GOT3 (cell line): ENCODE data around the gene ASPDH.

ENCODE experiments used
- DNase-seq: peaks from one replicate; lab custom pipeline; 2025; ENCODE audit warnings: mixed read lengths; lab: John Stamatoyannopoulos, UW

Gene ASPDH

GRCh38 chr19:50496189-50497021 lies 17.3 kb downstream of the ASPDH start:
- DNase-seq, result no peak

GRCh38 chr19:50495020-50495531 lies 18.6 kb downstream of the ASPDH start:
- no peak for DNase-seq

GRCh38 chr19:50494186-50495019 lies 19.3 kb downstream of the ASPDH start:
- DNase-seq, result no peak

- no peak for DNase-seq
These were observed 20.5 kb downstream of the ASPDH start for GRCh38 chr19:50493171-50493570.

GRCh38 chr19:50492303-50493052 lies 21.2 kb downstream of the ASPDH start:
- DNase-seq, result no peak

DNA sequence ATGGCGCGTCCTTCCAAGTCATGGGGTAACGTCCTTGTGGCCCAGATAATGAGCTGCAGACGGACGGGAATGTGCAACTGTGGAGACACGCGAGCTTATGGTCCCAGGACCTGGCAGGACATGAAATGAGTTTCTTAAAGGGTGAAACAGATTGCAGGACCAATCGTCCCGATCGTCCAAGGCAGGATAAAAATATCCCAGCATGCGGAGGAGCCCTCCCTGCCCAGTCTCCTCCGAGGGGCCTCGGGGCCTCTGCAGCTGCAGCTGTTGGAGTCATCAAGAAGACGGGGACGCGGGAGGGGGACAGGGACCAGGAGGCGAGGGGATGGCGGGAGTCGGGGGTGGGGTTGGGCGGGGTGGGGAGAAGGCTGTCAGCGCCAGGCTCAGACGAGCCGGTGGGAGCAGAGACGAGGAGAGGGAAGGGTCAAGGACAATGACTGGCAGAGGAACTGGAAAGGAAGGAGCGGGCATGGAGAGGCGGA lies 22.7 kb downstream of the ASPDH start:
- no peak for DNase-seq

GRCh38 chr19:50490411-50490811 lies 23.3 kb downstream of the ASPDH start:
- no peak for DNase-seq

DNA sequence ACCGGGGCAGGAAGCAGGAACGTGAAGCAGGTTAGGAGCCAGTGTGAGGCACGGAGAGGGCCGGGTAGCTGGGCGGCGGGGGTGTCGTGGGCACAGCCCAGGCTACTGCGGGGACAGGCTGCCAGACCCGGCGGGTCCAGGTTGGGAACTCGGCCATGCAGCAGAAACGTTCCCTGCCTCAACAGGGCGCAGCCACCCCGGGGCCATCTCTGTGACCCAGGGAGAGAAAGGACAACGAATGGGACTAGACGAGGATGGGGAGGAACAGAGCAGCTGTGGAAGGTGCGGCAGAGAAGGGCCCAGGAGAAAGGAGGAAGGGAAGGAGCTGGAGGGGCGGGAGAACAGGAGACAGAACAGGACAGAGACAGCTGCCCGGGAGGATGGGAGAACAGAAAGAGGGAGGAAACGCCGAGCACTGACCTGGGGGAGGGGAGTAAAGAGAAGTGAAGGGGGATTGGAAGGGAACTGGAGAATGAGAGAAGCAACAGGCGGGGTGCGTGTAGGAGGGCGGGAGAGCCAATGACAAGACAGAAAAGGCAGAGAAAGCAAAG lies 24.2 kb downstream of the ASPDH start:
- no peak for DNase-seq

DNA sequence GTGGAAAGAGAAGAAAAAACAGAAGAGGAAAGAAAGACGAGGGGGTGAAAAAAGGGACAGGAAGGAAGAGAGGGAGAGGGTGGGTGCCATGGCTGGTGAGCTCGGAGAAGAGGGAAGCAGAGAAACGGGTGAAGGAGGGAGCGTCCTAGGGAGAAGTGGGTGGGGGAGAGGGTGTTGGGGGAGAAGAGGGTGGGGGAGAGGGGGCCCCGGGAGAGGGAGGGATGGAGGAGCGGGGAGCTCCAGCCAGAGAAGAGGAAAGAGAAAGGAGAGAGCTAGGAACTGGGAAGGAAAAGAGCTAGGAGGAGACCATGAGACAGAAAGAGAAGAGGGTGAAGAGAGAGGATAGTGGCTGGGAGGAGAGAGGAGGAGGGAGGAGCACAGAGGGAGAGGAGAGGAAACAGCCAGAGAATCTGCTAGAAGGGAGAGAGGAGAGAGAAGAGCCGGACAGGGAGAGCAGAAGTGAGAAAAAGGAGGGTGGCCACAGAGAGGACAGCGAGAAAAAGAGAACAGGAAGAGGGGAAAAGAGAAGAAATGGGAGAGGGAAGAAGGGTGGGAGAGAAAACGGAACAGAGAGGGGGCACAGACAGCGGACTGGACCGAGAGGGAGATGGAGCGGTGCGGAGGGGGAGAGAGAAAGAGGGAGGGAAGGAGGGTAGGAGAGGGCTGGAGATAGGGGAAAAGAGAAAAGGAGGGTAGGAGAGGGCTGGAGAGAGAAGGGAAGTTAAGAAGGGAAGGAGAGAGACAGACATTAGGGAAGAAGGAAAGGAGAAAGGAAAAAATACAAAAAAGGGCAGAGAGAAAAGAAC lies 25.1 kb downstream of the ASPDH start:
- no peak for DNase-seq

GRCh38 chr19:50486823-50487515 lies 26.7 kb downstream of the ASPDH start:
- DNase-seq, result no peak

DNA sequence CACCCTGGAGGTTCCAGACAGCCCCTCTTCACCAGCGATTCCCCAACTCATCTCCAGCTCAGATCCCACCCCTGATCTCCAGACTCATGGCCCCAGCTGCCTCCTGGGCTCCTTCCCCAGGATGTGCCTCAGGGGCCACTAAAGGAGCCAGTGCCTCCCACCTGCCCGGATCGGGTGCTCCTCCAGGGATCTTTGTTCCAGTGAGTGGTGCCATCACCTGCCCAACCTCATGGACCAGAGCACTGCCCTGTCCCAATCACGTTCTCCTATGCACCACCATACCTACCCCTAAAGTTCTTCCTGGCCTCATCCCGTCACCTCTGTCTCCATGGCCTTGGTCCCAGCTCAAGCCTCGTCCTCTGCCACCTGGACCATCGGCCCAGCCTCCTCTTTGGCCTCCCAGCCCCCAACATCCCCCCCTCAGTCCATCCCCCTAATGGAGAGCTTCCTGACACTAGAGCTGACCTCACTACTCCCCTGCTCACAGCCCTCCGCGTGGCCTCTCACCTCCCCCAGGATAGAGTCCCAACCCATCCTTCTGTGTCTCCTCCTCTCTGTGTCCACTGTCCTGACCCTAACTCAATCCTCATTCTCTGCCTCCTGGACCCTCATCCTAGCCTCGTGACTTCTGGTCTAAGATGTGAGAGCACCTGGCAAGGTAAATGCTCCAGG lies 28.3 kb downstream of the ASPDH start:
- DNase-seq, result no peak

GRCh38 chr19:50482916-50483315 lies 30.8 kb downstream of the ASPDH start:
- no peak for DNase-seq

DNA sequence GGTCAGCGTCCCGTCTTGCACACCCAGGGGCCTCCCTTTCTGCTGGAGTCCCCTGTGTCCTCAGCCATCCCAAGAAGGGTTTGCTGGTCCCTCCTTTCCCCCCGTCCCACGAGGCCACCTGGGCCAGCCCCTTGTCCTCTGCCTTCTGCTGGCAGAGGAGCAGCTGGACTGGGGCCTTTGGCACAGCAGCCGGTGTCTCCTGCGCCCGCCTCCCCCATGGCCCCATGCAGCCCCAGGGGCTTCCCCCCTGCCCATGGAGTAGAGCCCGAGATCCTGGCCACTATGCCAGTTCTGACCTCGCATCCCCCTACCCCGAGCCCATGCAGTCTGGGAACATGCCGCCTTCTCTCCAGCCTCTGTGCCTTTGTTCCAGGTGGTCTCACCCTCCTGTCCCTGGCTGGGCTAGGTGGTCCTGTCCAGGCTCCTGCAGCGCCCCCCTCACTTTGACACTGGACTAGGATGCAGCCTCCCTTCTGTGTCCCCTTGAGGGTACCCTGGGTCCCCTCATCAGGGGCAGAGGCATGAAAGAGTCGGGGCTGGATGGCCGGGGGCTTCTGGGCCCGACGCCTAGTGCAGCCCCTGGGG lies 31.4 kb downstream of the ASPDH start:
- no peak for DNase-seq

- DNase-seq, result no peak
These were observed 32.2 kb downstream of the ASPDH start for GRCh38 chr19:50481351-50482149.

DNA sequence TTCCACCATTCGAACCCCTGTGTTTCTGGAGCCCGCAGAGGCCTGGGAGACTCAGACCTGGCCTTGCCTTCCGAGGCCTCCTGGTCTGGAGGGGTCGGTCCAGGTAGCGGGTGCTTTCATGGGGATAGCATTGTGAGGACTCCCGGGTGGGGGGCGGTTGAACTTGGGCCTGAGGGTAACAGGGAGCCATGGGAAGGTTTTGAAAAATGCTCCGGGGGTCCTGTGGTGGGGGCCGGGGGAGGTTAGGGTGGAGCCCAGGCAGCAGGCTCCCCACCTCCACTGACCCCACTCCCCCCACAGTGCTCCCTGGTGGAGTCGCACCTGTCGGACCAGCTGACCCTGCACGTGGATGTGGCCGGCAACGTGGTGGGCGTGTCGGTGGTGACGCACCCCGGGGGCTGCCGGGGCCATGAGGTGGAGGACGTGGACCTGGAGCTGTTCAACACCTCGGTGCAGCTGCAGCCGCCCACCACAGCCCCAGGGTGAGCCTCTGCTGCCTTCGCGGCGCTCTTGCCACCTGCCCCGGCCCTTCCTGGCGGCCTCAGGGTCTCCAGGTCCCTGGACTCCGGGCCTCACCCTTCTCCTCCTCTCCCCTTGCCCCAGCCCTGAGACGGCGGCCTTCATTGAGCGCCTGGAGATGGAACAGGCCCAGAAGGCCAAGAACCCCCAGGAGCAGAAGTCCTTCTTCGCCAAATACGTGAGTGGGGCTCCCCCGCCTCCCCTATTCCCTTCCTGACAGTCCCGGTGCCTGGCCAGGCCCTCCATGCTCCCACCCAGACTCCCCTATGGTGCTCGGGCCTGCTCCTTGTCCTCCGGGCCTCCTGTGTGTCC lies 33.2 kb downstream of the ASPDH start:
- DNase-seq, result no peak

DNA sequence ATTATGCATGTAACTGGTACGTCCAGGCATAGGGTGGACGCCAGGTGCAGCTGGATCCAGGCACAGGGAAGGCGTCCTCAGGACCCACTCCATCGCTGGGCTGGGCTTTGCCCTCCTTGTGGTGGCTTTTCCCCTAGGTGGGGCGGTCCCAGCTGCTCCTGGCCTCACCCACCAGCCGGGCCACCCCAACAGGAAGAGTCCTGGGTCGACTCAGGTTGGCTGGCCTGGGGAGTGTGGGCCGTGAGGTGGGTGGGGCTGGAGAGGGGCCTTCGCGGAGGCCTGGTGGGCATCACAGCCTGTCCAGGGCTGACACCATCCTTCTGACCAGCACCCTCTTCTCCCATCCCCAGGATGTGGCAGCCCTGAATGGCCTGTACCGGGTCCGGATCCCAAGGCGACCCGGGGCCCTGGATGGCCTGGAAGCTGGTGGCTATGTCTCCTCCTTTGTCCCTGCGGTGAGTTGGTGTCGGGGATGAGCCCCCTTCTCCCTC lies 33.9 kb downstream of the ASPDH start:
- DNase-seq, result no peak
